HEK293T (cell line): ENCODE measurements around the gene SPINK14.

Experiments
- CTCF ChIA-PET: fragments of 350-600 bp; formaldehyde crosslinking; extraction: SDS; loops from one replicate; lab custom pipeline; 2021; ENCODE audit warnings: antibody characterized with exemption, inconsistent platforms; lab: Yijun Ruan, JAX
- POLR2A ChIA-PET: fragments of 350-600 bp; formaldehyde crosslinking; extraction: SDS; loops from one replicate; lab custom pipeline; 2020; ENCODE audit warnings: antibody characterized with exemption, inconsistent platforms; lab: Yijun Ruan, JAX
- DNase-seq: peaks from one replicate; pipeline ENCODE4 v3.0.0; 2012; ENCODE audit warnings: mixed read lengths; ENCODE audit errors: extremely low spot score
- ARNT ChIP-seq: fragments of 450-650 bp; IDR thresholded peaks from 2 replicates; pipeline ENCODE4 v1.6.1; 2017; ENCODE audit warnings: mild to moderate bottlenecking
- BHLHE40 ChIP-seq: fragments of 450-650 bp; IDR thresholded peaks from 2 replicates; pipeline ENCODE4 v1.6.1; 2016; ENCODE audit warnings: mild to moderate bottlenecking, moderate library complexity, borderline replicate concordance
- CTBP1 ChIP-seq: fragments of 450-650 bp; IDR thresholded peaks from 2 replicates; pipeline ENCODE4 v1.6.1; 2016; ENCODE audit warnings: borderline replicate concordance
- ELF4 ChIP-seq: fragments of 450-650 bp; IDR thresholded peaks from 2 replicates; pipeline ENCODE4 v1.6.1; 2017; ENCODE audit warnings: antibody characterized with exemption
- FOXA1 ChIP-seq: fragments of 450-650 bp; IDR thresholded peaks from 2 replicates; pipeline ENCODE4 v1.6.1; 2016; ENCODE audit warnings: mild to moderate bottlenecking
- FOXK2 ChIP-seq: fragments of 450-650 bp; IDR thresholded peaks from 2 replicates; pipeline ENCODE4 v1.6.1; 2016; ENCODE audit warnings: mild to moderate bottlenecking
- FOXM1 ChIP-seq: fragments of 450-650 bp; IDR thresholded peaks from 2 replicates; pipeline ENCODE4 v1.6.1; 2017; ENCODE audit warnings: mild to moderate bottlenecking, borderline replicate concordance
- HDGF ChIP-seq: fragments of 450-650 bp; IDR thresholded peaks from 2 replicates; pipeline ENCODE4 v1.6.1; 2017; ENCODE audit warnings: antibody characterized with exemption, borderline replicate concordance
- L3MBTL2 ChIP-seq: fragments of 450-650 bp; conservative IDR thresholded peaks from 2 replicates; pipeline ENCODE4 v1.6.1; 2016; ENCODE audit warnings: mild to moderate bottlenecking
- LEF1 ChIP-seq: fragments of 450-650 bp; IDR thresholded peaks from 2 replicates; pipeline ENCODE4 v1.6.1; 2017; ENCODE audit warnings: mild to moderate bottlenecking, borderline replicate concordance
- NFRKB ChIP-seq: fragments of 450-650 bp; IDR thresholded peaks from 2 replicates; pipeline ENCODE4 v1.6.1; 2016; ENCODE audit warnings: mild to moderate bottlenecking, moderate library complexity
- PKNOX1 ChIP-seq: fragments of 450-650 bp; IDR thresholded peaks from 2 replicates; pipeline ENCODE4 v1.6.1; 2016
- SP1 ChIP-seq: fragments of 450-650 bp; IDR thresholded peaks from 2 replicates; pipeline ENCODE4 v1.6.1; 2017
- SUZ12 ChIP-seq: fragments of 450-650 bp; IDR thresholded peaks from 2 replicates; pipeline ENCODE4 v1.6.1; 2016; ENCODE audit warnings: mild to moderate bottlenecking
- TARDBP ChIP-seq: fragments of 450-650 bp; IDR thresholded peaks from 2 replicates; pipeline ENCODE4 v1.6.1; 2016
- ZNF384 ChIP-seq: fragments of 450-650 bp; IDR thresholded peaks from 2 replicates; pipeline ENCODE4 v1.6.1; 2016

The SPINK14 gene

GRCh38 chr5:148168246-148168645, at the start of gene SPINK14:
Gene SPINK14, plus strand, starts transcription at chr5:148168546. Its CDS starts 1,187 bp downstream, at chr5:148169733.
- CTCF ChIA-PET = no interaction called here
- POLR2A ChIA-PET = no interaction called here
- no peak for DNase-seq
- TF ChIP-seq SP1 (no peak), PKNOX1 (no peak), FOXA1 (no peak), ELF4 (no peak), ARNT (no peak), NFRKB (no peak), LEF1 (no peak), HDGF (no peak), ZNF384 (no peak), FOXK2 (no peak), SUZ12 (no peak), FOXM1 (no peak)

- POLR2A ChIA-PET = no interaction called here
- CTCF ChIA-PET = no interaction called here
These were observed 48.0 kb upstream of the SPINK14 start for GRCh38 chr5:148120317-148120716.

GRCh38 chr5:148125641-148126040, 42.7 kb upstream of the SPINK14 start:
- no peak for TF ChIP-seq SUZ12
- TF ChIP-seq L3MBTL2 = no peak
- no peak for TF ChIP-seq ELF4
- no peak for TF ChIP-seq PKNOX1
- no peak for TF ChIP-seq NFRKB
- no peak for TF ChIP-seq ARNT
- no peak for TF ChIP-seq FOXK2
- no peak for TF ChIP-seq CTBP1
- TF ChIP-seq LEF1 = no peak
- TF ChIP-seq FOXM1 = no peak
- TF ChIP-seq HDGF = no peak
- DNase-seq = no peak
- CTCF ChIA-PET = no interaction called here
- POLR2A ChIA-PET = no interaction called here

More at GRCh38 chr5:148120317-148120716, 48.0 kb upstream of the SPINK14 start:
- DNase-seq = no peak
- TF ChIP-seq ZNF384 (no peak), NFRKB (no peak), FOXA1 (no peak), FOXM1 (no peak), TARDBP (no peak), PKNOX1 (no peak), L3MBTL2 (no peak), LEF1 (no peak)

GRCh38 chr5:148135091-148136048, 33.0 kb upstream of the SPINK14 start:
- POLR2A ChIA-PET = no interaction called here
- DNase-seq = no peak
- TF ChIP-seq PKNOX1 (no peak), SP1 (no peak), ARNT (no peak), FOXK2 (no peak), TARDBP (no peak), BHLHE40 (no peak), ZNF384 (no peak), NFRKB (no peak), FOXM1 (no peak), LEF1 (no peak), L3MBTL2 (no peak), SUZ12 (no peak), ELF4 (no peak), FOXA1 (no peak), CTBP1 (no peak), HDGF (no peak)
- CTCF ChIA-PET = no interaction called here

GRCh38 chr5:148140846-148141245, 27.5 kb upstream of the SPINK14 start:
- ChIA-PET CTCF (no interaction called here), POLR2A (no interaction called here)

GRCh38 chr5:148141645-148142044, 26.7 kb upstream of the SPINK14 start:
- CTCF ChIA-PET = no interaction called here

More at GRCh38 chr5:148140846-148141245, 27.5 kb upstream of the SPINK14 start:
- DNase-seq = no peak
- no peak for TF ChIP-seq ZNF384

More at GRCh38 chr5:148141645-148142044, 26.7 kb upstream of the SPINK14 start:
- TF ChIP-seq CTBP1 (no peak), ELF4 (no peak), TARDBP (no peak), L3MBTL2 (no peak), SUZ12 (no peak), FOXK2 (no peak), NFRKB (no peak), HDGF (no peak), FOXM1 (no peak), ARNT (no peak), PKNOX1 (no peak), BHLHE40 (no peak), SP1 (no peak), ZNF384 (no peak), LEF1 (no peak)
- DNase-seq = no peak
- POLR2A ChIA-PET = no interaction called here
